Stimulated activated naive CD4-positive, alpha-beta T cell (primary cell): ENCODE data around the gene ABTB1.

ENCODE experiments used
- DNase-seq, 6 experiments: peaks; one replicate each; lab custom pipeline; 2025; lab: John Stamatoyannopoulos, UW

ABTB1 gene

GRCh38 chr3:127720161-127720823 lies 47.5 kb downstream of the ABTB1 start:
- no peak for DNase-seq

GRCh38 chr3:127720985-127721935 lies 48.5 kb downstream of the ABTB1 start:
- no peak for DNase-seq

GRCh38 chr3:127722091-127722784 lies 49.5 kb downstream of the ABTB1 start:
- DNase-seq, result no peak

GRCh38 chr3:127723011-127723567 lies 50.3 kb downstream of the ABTB1 start:
- DNase-seq, result no peak

GRCh38 chr3:127726894-127727293 lies 54.1 kb downstream of the ABTB1 start:
- no peak for DNase-seq

GRCh38 chr3:127728417-127729015 lies 55.8 kb downstream of the ABTB1 start:
- DNase-seq, result no peak

GRCh38 chr3:127729556-127730056 lies 56.9 kb downstream of the ABTB1 start:
- DNase-seq, result no peak

- no peak for DNase-seq
Measured at GRCh38 chr3:127730171-127730570, 57.4 kb downstream of the ABTB1 start.
